D721Med (cell line): ENCODE measurements around the gene RUNX1.
"Not testable (repeated sequence)": the region's sequence is repeated elsewhere in the genome, so short reads cannot be mapped to it uniquely, and the experiment has no call there.

ENCODE experiments used
- DNase-seq: peaks from one replicate; pipeline ENCODE4 v3.0.0; 2011; ENCODE audit warnings: low spot score; ENCODE audit not compliant: insufficient read length
- FAIRE-seq: peaks from 2 replicates; lab custom pipeline; 2011; peaks lifted over from hg19 to GRCh38; lab: Jason Lieb, UNC
- TF ChIP-seq, protein P1 (sequence below): IDR thresholded peaks from 2 replicates; pipeline ENCODE4 v1.5.1; 2012; ENCODE audit warnings: mild to moderate bottlenecking, control low read depth; ENCODE audit not compliant: insufficient read depth; ENCODE audit errors: missing control alignments

RUNX1 gene

DNA sequence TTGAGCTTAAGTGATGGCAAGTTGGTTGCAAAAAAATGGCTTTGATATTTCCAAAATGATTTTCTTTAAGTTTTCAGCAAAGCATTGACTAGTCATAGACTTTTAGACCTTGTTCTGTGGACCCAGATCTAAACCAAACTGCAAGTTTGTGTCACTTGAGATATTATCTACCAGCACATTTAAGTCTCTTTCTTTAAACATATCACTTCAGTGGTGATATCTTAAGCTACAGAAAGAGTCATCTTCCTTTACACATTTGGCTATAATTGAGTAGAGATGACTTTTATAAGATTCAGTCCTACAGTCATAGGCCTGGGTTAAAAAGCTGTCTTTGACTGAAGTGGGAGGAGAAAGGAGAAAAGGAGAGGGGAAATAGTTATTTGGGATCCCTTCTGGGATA lies 95.2 kb downstream of the RUNX1 start:
- FAIRE-seq (no peak), DNase-seq (no peak)
- TF ChIP-seq, protein P1, sequence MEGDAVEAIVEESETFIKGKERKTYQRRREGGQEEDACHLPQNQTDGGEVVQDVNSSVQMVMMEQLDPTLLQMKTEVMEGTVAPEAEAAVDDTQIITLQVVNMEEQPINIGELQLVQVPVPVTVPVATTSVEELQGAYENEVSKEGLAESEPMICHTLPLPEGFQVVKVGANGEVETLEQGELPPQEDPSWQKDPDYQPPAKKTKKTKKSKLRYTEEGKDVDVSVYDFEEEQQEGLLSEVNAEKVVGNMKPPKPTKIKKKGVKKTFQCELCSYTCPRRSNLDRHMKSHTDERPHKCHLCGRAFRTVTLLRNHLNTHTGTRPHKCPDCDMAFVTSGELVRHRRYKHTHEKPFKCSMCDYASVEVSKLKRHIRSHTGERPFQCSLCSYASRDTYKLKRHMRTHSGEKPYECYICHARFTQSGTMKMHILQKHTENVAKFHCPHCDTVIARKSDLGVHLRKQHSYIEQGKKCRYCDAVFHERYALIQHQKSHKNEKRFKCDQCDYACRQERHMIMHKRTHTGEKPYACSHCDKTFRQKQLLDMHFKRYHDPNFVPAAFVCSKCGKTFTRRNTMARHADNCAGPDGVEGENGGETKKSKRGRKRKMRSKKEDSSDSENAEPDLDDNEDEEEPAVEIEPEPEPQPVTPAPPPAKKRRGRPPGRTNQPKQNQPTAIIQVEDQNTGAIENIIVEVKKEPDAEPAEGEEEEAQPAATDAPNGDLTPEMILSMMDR = no peak

DNA sequence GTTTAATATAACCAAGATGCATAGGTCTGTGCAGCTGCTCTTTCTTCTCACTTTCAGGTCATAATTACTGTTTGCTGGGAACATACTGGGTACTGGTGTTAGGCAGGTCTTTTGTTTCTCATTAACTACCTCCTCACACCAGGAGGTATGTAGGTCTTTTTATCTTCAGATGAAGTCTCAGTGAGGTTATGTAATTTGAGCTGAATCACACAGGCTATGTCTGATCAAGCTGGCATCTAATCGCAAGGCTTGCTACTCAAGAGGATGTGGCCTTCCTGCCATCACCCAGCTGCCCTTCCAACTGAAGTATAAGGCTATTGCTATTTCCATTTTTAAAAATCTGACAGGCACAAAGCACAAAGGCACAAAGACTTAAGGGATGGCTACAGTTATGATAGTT lies 96.4 kb downstream of the RUNX1 start:
- DNase-seq (no peak), FAIRE-seq (no peak)
- TF ChIP-seq, protein P1 = no peak

DNA sequence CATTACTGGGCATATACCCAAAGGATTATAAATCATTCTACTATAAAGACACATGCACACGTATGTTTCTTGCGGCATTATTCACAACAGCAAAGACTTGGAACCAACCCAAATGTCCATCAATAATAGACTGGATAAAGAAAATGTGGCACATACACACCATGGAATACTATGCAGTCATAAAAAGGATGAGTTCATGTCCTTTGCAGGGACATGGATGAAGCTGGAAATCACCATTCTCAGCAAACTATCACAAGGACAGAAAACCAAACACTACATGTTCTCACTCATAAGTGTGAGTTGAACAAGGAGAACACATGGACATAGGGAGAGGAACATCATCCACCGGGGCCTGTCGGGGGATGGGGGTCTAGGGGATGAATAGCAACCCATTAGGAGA lies 97.2 kb downstream of the RUNX1 start:
- not testable (repeated sequence) for FAIRE-seq

DNA sequence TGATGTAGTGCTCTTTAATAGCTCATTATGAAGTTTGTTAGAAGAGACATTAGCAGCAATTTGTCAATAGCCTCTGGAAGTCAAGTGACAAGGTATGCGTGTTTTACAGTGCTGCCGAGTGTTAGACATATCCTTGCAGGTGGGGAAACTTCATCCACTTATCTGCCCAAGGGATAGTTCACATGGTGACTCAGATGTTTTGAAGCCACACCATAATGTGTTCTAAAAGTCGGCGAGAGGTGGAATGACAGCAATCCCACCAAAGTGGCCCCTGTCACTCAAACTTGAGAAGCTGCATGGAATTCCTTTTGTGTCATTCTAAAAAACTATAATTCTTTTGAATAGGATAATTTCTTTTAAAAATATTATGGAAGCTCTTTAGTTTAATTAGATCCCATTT lies 98.1 kb downstream of the RUNX1 start:
- no peak for DNase-seq

More for the DNA sequence above, 97.2 kb downstream of the RUNX1 start:
- not testable (repeated sequence) for DNase-seq

DNA sequence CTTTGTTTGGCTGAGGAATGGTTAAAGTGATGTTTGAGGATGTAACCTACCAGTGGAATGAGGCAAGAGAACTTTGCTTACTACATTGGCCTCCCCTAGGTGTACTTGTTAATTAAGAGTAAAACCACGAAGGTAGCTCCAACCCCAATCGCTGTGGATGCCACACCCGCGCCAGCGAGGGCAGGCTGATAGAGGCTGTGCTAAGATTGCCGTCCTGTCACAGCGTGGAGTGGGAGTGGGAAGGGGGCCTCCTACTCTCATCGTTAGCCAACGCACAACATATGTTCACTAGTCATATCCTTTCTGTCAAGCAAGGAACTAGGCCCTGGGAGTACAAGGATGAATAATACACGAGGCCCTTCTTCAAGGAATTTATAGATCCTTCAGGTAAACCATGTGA lies 99.6 kb downstream of the RUNX1 start:
- TF ChIP-seq, protein P1 = no peak
- DNase-seq (no peak), FAIRE-seq (no peak)

More for the DNA sequence above, 98.1 kb downstream of the RUNX1 start:
- no peak for FAIRE-seq
- TF ChIP-seq, protein P1 = no peak

DNA sequence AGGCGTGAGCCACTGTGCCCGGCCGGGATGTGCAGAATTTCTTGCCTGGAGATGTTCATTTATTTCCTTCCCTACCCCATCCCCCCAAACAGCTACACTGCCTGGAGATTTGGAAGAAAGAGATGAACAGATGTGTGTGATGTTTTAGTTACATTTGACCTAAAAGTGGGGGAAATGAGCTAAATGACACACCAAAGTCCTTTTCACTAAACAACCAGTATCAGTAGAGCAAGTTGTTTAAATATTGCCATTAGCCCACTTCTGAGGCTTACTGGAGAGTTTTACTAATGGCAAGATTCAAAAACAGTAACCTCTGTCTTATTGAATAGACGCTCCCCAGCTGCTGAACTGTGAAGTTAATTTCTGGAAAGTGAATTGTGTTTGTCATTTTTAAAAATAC lies 100.1 kb downstream of the RUNX1 start:
- FAIRE-seq = no peak
- DNase-seq = no peak
- TF ChIP-seq, protein P1 = no peak

DNA sequence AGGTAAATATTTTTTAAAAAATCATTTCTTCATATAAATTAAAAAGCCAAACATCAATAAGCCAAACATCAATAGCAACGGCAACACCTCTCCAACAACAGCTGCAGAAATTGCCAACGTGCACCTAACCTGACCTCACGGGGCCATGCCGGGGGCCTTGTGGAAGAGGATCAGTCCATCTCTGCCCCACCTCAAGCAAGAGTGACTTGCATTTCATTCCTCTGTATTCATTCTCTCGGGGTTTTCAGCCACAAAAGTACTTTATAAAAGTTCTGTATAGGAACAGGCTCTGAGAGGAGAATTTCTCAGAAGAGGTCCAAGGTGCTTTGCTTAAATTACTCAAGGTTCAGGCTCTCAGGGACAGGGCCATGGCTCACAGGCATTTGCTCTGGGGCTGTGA lies 100.9 kb downstream of the RUNX1 start:
- FAIRE-seq (no peak), DNase-seq (no peak)
- TF ChIP-seq, protein P1 = no peak
